Activated CD4-positive, CD25-positive, alpha-beta regulatory T cell (primary cell): ENCODE measurements around the gene FMC1.

Experiments used
- DNase-seq, 4 experiments: peaks; one replicate each; lab custom pipeline; 2025; lab: John Stamatoyannopoulos, UW

FMC1 gene

GRCh38 chr7:139374246-139374645 lies 33.1 kb downstream of the FMC1 start:
- no peak for DNase-seq

- no peak for DNase-seq
Observed at GRCh38 chr7:139382439-139382838, 41.3 kb downstream of the FMC1 start.

- DNase-seq = no peak
Observed at GRCh38 chr7:139384611-139385010, 43.5 kb downstream of the FMC1 start.

- no peak for DNase-seq
Observed at GRCh38 chr7:139387594-139387993, 46.5 kb downstream of the FMC1 start.

GRCh38 chr7:139389091-139389490 lies 48.0 kb downstream of the FMC1 start:
- DNase-seq = no peak

- no peak for DNase-seq
Observed at GRCh38 chr7:139389774-139390173, 48.6 kb downstream of the FMC1 start.

GRCh38 chr7:139393621-139394211 lies 52.6 kb downstream of the FMC1 start:
- DNase-seq = no peak

GRCh38 chr7:139394540-139394939 lies 53.4 kb downstream of the FMC1 start:
- DNase-seq = no peak
